DND-41 (cell line): ENCODE data around the gene PRRX2.

ENCODE experiments used
- ATAC-seq: fragments of 200-7000 bp; cut with Tn5 transposase; 3 replicates; pipeline ENCODE4 v1.9.1; 2021; ENCODE audit warnings: low read depth; ENCODE audit not compliant: insufficient read depth
- DNase-seq: peaks from one replicate; pipeline ENCODE4 v3.0.0-alpha.2; 2020
- H2AFZ ChIP-seq: 2 replicates; pipeline ENCODE4 v1.6.0; 2012; ENCODE audit warnings: low read depth, low read length
- H3K27ac ChIP-seq: 2 replicates; pipeline ENCODE4 v1.5.1; 2012; ENCODE audit warnings: low read length, inconsistent platforms
- H3K27me3 ChIP-seq: fragments of 200-600 bp; sonication (generic); 2 replicates; pipeline ENCODE4 v1.6.0; 2012; ENCODE audit warnings: low read length, mild to moderate bottlenecking, inconsistent platforms; ENCODE audit not compliant: insufficient read depth, poor library complexity
- H3K36me3 ChIP-seq: 2 replicates; pipeline ENCODE4 v1.5.1; 2012; ENCODE audit warnings: low read length, inconsistent platforms; ENCODE audit not compliant: insufficient read depth
- H3K4me1 ChIP-seq: 2 replicates; pipeline ENCODE4 v1.5.1; 2012; ENCODE audit warnings: mild to moderate bottlenecking, low read length; ENCODE audit not compliant: insufficient read depth
- H3K4me2 ChIP-seq: 2 replicates; pipeline ENCODE4 v1.6.0; 2012; ENCODE audit warnings: mild to moderate bottlenecking, moderate library complexity, low read length, inconsistent platforms; ENCODE audit not compliant: insufficient read depth
- H3K4me3 ChIP-seq, 2 experiments: fragments of 200-600 bp in 1 of 2; shearing (Covaris generic) in 1 of 2; 2 replicates each; pipeline ENCODE4 v1.5.1; 2012 to 2016; ENCODE audit warnings: inconsistent platforms in 2 of 2, low read length in 2 of 2, mild to moderate bottlenecking in 2 of 2, low read depth in 1 of 2, moderate library complexity in 1 of 2
- H3K79me2 ChIP-seq: 2 replicates; pipeline ENCODE4 v1.6.0; 2012; ENCODE audit warnings: low read length, inconsistent platforms; ENCODE audit not compliant: insufficient read depth
- H3K9ac ChIP-seq: 2 replicates; pipeline ENCODE4 v1.6.0; 2012; ENCODE audit warnings: low read depth, mild to moderate bottlenecking, inconsistent platforms, low read length, moderate library complexity
- H3K9me3 ChIP-seq: 2 replicates; pipeline ENCODE4 v1.5.1; 2012; ENCODE audit warnings: low read length, moderate library complexity, mild to moderate bottlenecking, inconsistent platforms; ENCODE audit not compliant: insufficient read depth, severe bottlenecking
- H4K20me1 ChIP-seq: 2 replicates; pipeline ENCODE4 v1.6.0; 2012; ENCODE audit warnings: low read length; ENCODE audit not compliant: insufficient read depth
- CTCF ChIP-seq: IDR thresholded peaks from 2 replicates; pipeline ENCODE4 v1.5.1; 2012; ENCODE audit warnings: borderline replicate concordance, low read length, moderate library complexity, mild to moderate bottlenecking; ENCODE audit not compliant: poor library complexity, severe bottlenecking; ENCODE audit errors: extremely low read depth
- EZH2 ChIP-seq: IDR thresholded peaks from 3 replicates; pipeline ENCODE4 v1.6.1; 2012; ENCODE audit warnings: borderline replicate concordance, low read depth, mild to moderate bottlenecking, moderate library complexity, low read length, inconsistent platforms; ENCODE audit not compliant: severe bottlenecking

Gene PRRX2

GRCh38 chr9:129731477-129732085 is 66.1 kb downstream of the PRRX2 start:
- H3K79me2 ChIP-seq = no peaks in the 10 kb centered on the region
- TF ChIP-seq EZH2 (no peak), CTCF (no peak)
- H3K4me2 ChIP-seq = no peak overlapping the region
- DNase-seq = no peak
- no peak for ATAC-seq
- H3K4me1 ChIP-seq = no peaks in the 10 kb centered on the region
- no peaks in the 10 kb centered on the region for H3K27me3 ChIP-seq
- H3K9ac ChIP-seq = no peak overlapping the region
- no peaks in the 10 kb centered on the region for H3K36me3 ChIP-seq
- no peaks in the 10 kb centered on the region for H4K20me1 ChIP-seq
- H3K27ac ChIP-seq = no peak overlapping the region
- H2AFZ ChIP-seq = no peak overlapping the region
- no peaks in the 10 kb centered on the region for H3K9me3 ChIP-seq
- H3K4me3 ChIP-seq = no peak overlapping the region

- H3K79me2 ChIP-seq = no peaks in the 10 kb centered on the region
- no peaks in the 10 kb centered on the region for H3K4me1 ChIP-seq
- no peak for ATAC-seq
- H3K36me3 ChIP-seq = no peaks in the 10 kb centered on the region
- TF ChIP-seq EZH2 (no peak), CTCF (no peak)
- no peak overlapping the region for H3K4me2 ChIP-seq
- no peak overlapping the region for H2AFZ ChIP-seq
- no peaks in the 10 kb centered on the region for H4K20me1 ChIP-seq
- DNase-seq = no peak
- no peaks in the 10 kb centered on the region for H3K27me3 ChIP-seq
- H3K27ac ChIP-seq = no peak overlapping the region
- no peak overlapping the region for H3K9ac ChIP-seq
- no peak overlapping the region for H3K4me3 ChIP-seq
- H3K9me3 ChIP-seq = no peaks in the 10 kb centered on the region
These were observed 66.7 kb downstream of the PRRX2 start for GRCh38 chr9:129732100-129732499.

GRCh38 chr9:129732946-129733631 is 67.6 kb downstream of the PRRX2 start:
- H2AFZ ChIP-seq = no peak overlapping the region
- H3K79me2 ChIP-seq = no peaks in the 10 kb centered on the region
- no peaks in the 10 kb centered on the region for H4K20me1 ChIP-seq
- H3K36me3 ChIP-seq = no peaks in the 10 kb centered on the region
- no peak for ATAC-seq
- no peaks in the 10 kb centered on the region for H3K9me3 ChIP-seq
- no peak overlapping the region for H3K4me3 ChIP-seq
- no peak for TF ChIP-seq EZH2
- TF ChIP-seq CTCF = no peak
- no peak for DNase-seq
- no peak overlapping the region for H3K9ac ChIP-seq
- H3K27me3 ChIP-seq = no peaks in the 10 kb centered on the region
- H3K4me2 ChIP-seq = no peak overlapping the region
- no peak overlapping the region for H3K27ac ChIP-seq
- peaks cover 8% of the 10 kb centered on the region for H3K4me1 ChIP-seq
